Suprapubic skin (tissue), 4 donors: ENCODE data around the gene FBXW12. TPM values are rescaled to one million over a fixed set of nuclear protein-coding genes. Genes with fewer than 3 reads are reported as not detected.
A peak's percentile ranks its signal among the peaks of the same experiment; 100 is the strongest.

Source experiments
- DNase-seq, 2 donors: peaks; one replicate each; pipeline ENCODE4 v3.0.0-alpha.2; 2019; ENCODE audit warnings: low spot score in 2 of 2
- H3K27ac ChIP-seq: fragments of 200-600 bp; sonication (generic); one replicate; pipeline ENCODE4 v1.5.1; 2019
- H3K27me3 ChIP-seq: fragments of 200-600 bp; sonication (generic); one replicate; pipeline ENCODE4 v1.5.1; 2019
- H3K36me3 ChIP-seq: fragments of 200-600 bp; sonication (generic); one replicate; pipeline ENCODE4 v1.5.1; 2019
- H3K4me1 ChIP-seq: fragments of 200-600 bp; sonication (generic); one replicate; pipeline ENCODE4 v1.5.1; 2019
- H3K4me3 ChIP-seq: fragments of 200-600 bp; sonication (generic); one replicate; pipeline ENCODE4 v1.5.1; 2019; ENCODE audit warnings: mild to moderate bottlenecking
- H3K9me3 ChIP-seq: fragments of 200-600 bp; sonication (generic); one replicate; pipeline ENCODE4 v1.5.1; 2019
- EP300 ChIP-seq: sonication (generic); formaldehyde crosslinking; IDR thresholded peaks from one replicate; pipeline ENCODE4 v1.6.1; 2017; ENCODE audit warnings: antibody characterized with exemption
- POLR2A ChIP-seq, 2 donors: fragments of 450-650 bp; IDR thresholded peaks; one replicate each; pipeline ENCODE4 v1.6.1; 2017; ENCODE audit warnings: antibody characterized with exemption in 2 of 2, mild to moderate bottlenecking in 2 of 2, moderate library complexity in 2 of 2
- POLR2AphosphoS5 ChIP-seq, 3 donors: sonication (generic); formaldehyde crosslinking; IDR thresholded peaks; one replicate each; pipeline ENCODE4 v1.6.1; 2017; ENCODE audit warnings: antibody characterized with exemption in 3 of 3
- WGBS: methylation state at CpG from one replicate; pipeline ENCODE4 v1.1.5; 2018; 5-methylcytosine and 5-hydroxymethylcytosine counted together
- total RNA-seq, 4 donors: library from RNA; depleted of rRNA; stranded (reverse); fragments of >200 nt; gene quantifications; one replicate each; pipeline ENCODE4 v1.1.0, GENCODE V29; 2016
- TF ChIP-seq, protein P1 (sequence below), 2 donors: fragments of 200-600 bp in 1 of 2; fragments of 450-650 bp in 1 of 2; sonication (generic) in 1 of 2; IDR thresholded peaks; one replicate each; pipeline ENCODE4 v1.5.1; 2016 to 2019; ENCODE audit warnings: antibody characterized with exemption in 2 of 2, mild to moderate bottlenecking in 1 of 2, moderate library complexity in 1 of 2

The FBXW12 gene
- total RNA-seq, 4 donors from 2014 or later, result not detected

DNA sequence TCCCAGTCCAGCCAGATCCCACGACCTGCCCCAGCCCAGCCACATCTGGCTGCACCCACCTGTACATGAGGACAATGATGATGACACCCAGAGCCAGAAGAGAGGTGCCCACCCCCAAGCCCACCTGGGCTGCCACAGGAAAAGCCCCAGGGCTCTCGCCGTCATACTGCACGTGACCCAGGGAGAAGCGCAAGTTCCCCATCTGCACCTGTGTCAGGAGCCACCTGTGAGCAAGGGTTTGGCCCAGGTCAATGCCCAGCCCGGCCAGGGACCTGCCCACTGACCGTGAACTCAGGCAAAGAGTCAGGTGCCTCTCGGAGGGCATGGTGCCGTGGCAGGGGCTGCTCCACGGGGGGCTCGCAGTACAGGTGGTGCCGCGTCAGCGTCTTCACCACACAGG lies 41.6 kb downstream of the FBXW12 start:
- H3K9me3 ChIP-seq, result no peaks in the 10 kb centered on the region
- TF ChIP-seq, protein P1, sequence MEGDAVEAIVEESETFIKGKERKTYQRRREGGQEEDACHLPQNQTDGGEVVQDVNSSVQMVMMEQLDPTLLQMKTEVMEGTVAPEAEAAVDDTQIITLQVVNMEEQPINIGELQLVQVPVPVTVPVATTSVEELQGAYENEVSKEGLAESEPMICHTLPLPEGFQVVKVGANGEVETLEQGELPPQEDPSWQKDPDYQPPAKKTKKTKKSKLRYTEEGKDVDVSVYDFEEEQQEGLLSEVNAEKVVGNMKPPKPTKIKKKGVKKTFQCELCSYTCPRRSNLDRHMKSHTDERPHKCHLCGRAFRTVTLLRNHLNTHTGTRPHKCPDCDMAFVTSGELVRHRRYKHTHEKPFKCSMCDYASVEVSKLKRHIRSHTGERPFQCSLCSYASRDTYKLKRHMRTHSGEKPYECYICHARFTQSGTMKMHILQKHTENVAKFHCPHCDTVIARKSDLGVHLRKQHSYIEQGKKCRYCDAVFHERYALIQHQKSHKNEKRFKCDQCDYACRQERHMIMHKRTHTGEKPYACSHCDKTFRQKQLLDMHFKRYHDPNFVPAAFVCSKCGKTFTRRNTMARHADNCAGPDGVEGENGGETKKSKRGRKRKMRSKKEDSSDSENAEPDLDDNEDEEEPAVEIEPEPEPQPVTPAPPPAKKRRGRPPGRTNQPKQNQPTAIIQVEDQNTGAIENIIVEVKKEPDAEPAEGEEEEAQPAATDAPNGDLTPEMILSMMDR (IDR thresholded peaks at IDR 0.05), result no peak
- TF ChIP-seq POLR2A (IDR thresholded peaks at IDR 0.05) (no peak), POLR2AphosphoS5 (IDR thresholded peaks at IDR 0.05) (no peak), EP300 (no peak)
- peaks cover 19% of the 10 kb centered on the region for H3K4me1 ChIP-seq
- H3K4me3 ChIP-seq, result no peak overlapping the region
- peaks cover 91% of the 10 kb centered on the region for H3K36me3 ChIP-seq
- WGBS, result 76% methylated on average over 8 of the region's 14 CpGs
- H3K27ac ChIP-seq, result no peak overlapping the region
- DNase-seq, result peak; percentile 60 to 76
- H3K27me3 ChIP-seq, result no peaks in the 10 kb centered on the region

DNA sequence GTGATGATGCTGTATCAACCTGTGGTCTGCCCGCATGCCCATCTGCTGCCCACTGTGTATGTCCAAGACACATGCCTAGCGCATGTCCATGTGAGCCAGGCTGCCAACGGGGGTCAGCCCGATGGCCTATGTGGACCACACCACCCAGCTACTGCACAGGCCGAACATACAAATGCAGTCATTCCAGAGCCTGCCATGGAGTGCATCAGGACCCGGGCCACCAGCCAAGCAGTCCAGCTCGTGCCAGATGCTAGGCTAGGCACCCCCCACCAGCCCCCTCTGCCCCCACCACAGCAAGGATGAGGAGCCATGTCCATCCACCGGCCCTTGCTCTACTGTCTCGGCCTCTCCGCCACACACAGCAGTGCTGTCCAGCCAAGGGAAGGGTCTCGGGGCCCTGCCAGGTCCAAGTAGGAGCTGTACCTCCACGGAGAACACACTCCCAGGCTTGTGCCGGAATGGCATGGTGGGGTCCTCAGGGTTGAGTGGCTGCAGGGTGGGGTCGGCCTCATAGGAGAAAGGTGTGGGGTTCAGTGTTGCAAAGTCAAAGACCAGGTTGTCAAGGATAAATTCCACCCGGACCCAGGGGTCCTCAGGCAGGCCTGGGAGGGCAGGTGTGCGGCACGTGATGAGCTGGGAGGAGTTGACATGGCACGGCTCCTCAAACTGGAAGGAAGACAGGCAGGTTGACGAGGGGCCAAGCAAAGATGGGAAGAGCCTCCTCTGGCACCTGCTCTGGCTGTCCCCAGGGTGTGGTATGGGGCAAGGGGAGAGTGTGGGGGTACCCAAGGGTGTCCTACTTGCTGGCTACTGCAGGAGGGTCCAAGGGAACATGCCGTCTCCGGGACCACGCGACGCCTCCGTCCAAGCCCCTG lies 42.6 kb downstream of the FBXW12 start:
- no peak overlapping the region for H3K4me3 ChIP-seq
- 79% methylated on average over 14 of the region's 25 CpGs for WGBS
- H3K36me3 ChIP-seq, result peaks cover 91% of the 10 kb centered on the region
- H3K27me3 ChIP-seq, result no peaks in the 10 kb centered on the region
- TF ChIP-seq POLR2A (IDR thresholded peaks at IDR 0.05) (no peak), EP300 (no peak), POLR2AphosphoS5 (IDR thresholded peaks at IDR 0.05) (no peak)
- TF ChIP-seq, protein P1 (IDR thresholded peaks at IDR 0.05), result no peak
- H3K4me1 ChIP-seq, result peaks cover 19% of the 10 kb centered on the region
- peak; percentile 56 to 71 for DNase-seq
- no peaks in the 10 kb centered on the region for H3K9me3 ChIP-seq
- no peak overlapping the region for H3K27ac ChIP-seq

DNA sequence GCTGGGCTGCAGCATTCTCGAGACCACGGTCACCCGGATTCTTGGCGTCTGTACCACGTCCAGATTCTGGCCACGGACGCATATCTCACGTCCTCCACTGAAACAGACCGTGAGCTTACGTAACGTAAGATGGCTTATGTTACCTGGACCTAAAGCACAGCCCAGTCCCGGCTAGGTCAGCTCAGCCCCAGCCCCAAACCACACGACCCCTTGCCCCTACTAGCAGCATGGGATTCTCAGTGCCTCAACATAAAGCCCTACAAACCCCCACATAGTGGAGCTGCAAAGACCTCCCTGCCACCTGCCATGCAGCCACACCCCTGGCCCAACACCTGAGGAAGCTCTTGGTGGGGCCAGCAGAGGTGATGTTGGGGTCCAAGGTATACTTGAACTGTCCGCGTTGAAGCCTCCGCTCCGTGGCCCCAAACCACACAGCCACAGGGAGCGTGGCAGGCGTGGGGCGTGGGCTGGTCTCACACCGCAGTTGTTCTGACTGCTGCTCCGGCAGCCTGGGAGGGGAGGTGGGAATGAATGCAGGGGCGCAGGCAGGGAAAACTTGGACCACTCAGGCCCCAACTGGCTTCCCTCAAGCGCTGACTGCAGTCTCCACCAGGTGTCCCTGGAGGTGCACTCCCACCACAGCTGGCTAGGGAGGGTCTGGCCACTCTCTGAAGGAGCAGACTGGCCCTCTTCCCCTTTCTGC lies 43.4 kb downstream of the FBXW12 start:
- Histone ChIP-seq H3K9me3 (no peaks in the 10 kb centered on the region), H3K4me1 (peaks cover 19% of the 10 kb centered on the region), H3K36me3 (peaks cover 91% of the 10 kb centered on the region), H3K4me3 (no peak overlapping the region), H3K27me3 (no peaks in the 10 kb centered on the region), H3K27ac (no peak overlapping the region)
- WGBS, result 89% methylated on average over 14 of the region's 24 CpGs
- TF ChIP-seq EP300 (no peak), POLR2AphosphoS5 (IDR thresholded peaks at IDR 0.05) (no peak), POLR2A (IDR thresholded peaks at IDR 0.05) (no peak)
- TF ChIP-seq, protein P1 (IDR thresholded peaks at IDR 0.05), result no peak
- no peak for DNase-seq

DNA sequence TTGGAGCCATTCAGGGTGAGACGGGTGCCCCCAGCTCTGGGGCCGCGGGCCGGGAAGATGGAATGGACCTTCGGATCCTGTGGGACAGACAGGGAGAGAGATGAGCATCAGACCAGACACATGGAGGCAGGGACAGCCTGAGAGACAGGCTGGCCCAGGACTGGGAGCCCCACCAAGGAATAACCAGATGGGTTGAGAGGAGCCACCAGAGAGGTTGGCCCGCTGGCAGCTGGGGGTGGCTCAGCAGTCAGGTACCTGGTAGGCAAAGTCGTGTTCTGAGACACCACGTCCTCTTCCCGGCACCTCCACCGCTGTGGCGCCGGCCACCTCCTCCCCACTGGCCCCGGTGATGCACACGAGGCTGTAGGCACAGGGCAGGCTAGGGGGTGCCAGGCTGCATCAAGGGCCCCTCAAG lies 44.1 kb downstream of the FBXW12 start:
- Histone ChIP-seq H3K27ac (no peak overlapping the region), H3K36me3 (peaks cover 91% of the 10 kb centered on the region)
- TF ChIP-seq, protein P1 (IDR thresholded peaks at IDR 0.05), result no peak
- no peak for TF ChIP-seq POLR2AphosphoS5 (IDR thresholded peaks at IDR 0.05)
- TF ChIP-seq POLR2A (IDR thresholded peaks at IDR 0.05), result no peak
- no peak for TF ChIP-seq EP300

DNA sequence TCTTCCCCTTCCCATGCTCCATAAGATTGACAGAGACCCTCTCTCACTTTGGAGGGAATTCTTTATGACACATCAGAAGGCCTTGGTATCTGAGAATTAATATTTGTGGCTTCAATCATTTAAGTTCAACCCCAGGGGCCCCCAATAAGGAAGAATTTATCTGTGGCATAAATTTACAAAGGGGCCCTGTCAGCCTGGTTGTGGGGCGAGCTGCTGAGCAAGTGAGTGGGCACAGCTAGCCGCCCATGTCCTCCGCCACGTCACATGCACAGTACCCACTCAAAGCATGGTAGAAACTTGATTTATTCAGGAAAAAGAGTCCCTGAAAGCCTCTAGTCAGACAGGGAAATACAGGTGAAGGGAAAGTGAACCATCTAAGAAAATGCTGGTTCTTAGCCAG lies 44.5 kb downstream of the FBXW12 start:
- no peaks in the 10 kb centered on the region for H3K27me3 ChIP-seq
- H3K9me3 ChIP-seq, result no peaks in the 10 kb centered on the region
- peaks cover 19% of the 10 kb centered on the region for H3K4me1 ChIP-seq
- H3K36me3 ChIP-seq, result peaks cover 89% of the 10 kb centered on the region
- no peak overlapping the region for H3K27ac ChIP-seq
- WGBS, result 95% methylated on average over 4 of the region's 4 CpGs
- DNase-seq, result no peak
- H3K4me3 ChIP-seq, result no peak overlapping the region
- no peak for TF ChIP-seq EP300
- TF ChIP-seq, protein P1 (IDR thresholded peaks at IDR 0.05), result no peak

More for the DNA sequence above, 44.1 kb downstream of the FBXW12 start:
- Histone ChIP-seq H3K9me3 (no peaks in the 10 kb centered on the region), H3K27me3 (no peaks in the 10 kb centered on the region), H3K4me3 (no peak overlapping the region), H3K4me1 (peaks cover 19% of the 10 kb centered on the region)
- WGBS, result 96% methylated on average over 5 of the region's 14 CpGs
- DNase-seq, result no peak
